ENCODE data around the gene OXSM.

GRCh38 chr3:25812644-25813043, 22.8 kb downstream of the OXSM start:
- TF ChIP-seq CTCF (optimal IDR thresholded peaks at IDR 0.05 in 1 of 3, IDR thresholded peaks at IDR 0.05 in 1 of 3, conservative IDR thresholded peaks at IDR 0.05 in 1 of 3; ENCODE audit: extremely low read depth in 1 of 3, insufficient read depth in 2 of 3, low read length in 3 of 3) (no peak), EZH2 (IDR thresholded peaks at IDR 0.05; ENCODE audit: low read length) (no peak)

All from keratinocyte (primary cell).